ENCODE data around the gene RASSF3. TPM values are rescaled to one million over a fixed set of nuclear protein-coding genes. Genes with fewer than 3 reads are reported as not detected.

RASSF3 gene
- total and polyA plus RNA-seq, 2 experiments from 2014 or later, result 20.6 to 39.6 TPM

DNA sequence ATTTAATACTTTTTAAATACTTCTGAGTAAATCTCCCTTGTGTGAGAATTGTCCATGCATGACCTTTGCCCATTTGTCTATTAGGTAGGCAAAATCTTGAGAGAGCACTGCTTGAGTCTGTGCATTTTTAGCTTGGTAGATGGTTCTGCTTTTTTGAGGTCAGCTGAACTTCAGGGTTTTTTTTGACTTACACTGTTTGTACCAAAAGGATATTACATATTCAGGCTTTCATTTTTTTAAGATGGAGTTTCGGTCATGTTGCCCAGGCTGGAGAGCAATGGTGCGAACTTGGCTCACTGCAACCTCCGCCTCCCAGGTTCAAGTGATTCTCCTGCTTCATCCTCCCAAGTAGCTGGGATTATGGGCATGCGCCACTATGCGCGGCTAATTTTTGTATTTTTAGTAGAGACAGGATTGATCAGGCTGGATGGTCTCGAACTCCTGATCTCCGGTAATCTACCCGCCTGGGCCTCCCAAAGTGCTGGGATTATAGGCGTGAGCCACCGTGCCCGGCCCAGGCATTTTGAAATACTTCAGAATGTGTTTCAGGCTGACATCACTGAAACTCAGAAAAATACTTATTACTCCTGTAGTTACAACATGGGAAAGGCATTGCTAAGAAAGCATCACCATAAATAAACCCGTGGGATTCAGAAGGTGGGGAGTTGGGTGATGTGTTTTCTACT is 11.1 kb downstream of the RASSF3 start:
- Mint-ChIP-seq H3K4me1 (peaks cover 35% of the 10 kb centered on the region), H3K9me3 (no peaks in the 10 kb centered on the region), H3K27ac (no peak overlapping the region; the same call in 1 of the 2 replicates), H3K4me3 (no peak overlapping the region), H3K27me3 (ENCODE audit: insufficient read depth, low read depth, poor library complexity) (no peaks in the 10 kb centered on the region), H3K36me3 (ENCODE audit: low read depth) (peaks cover 6% of the 10 kb centered on the region; the same call in 1 of the 3 replicates)
- TF ChIP-seq STAT1 (IDR thresholded peaks at IDR 0.05; ENCODE audit: unreplicated experiment) (no peak), ZNF462 (CRISPR knock-in tag; IDR thresholded peaks at IDR 0.05) (no peak), REST (IDR thresholded peaks at IDR 0.05; ENCODE audit: unreplicated experiment) (no peak), CREB1 (CRISPR knock-in tag; IDR thresholded peaks at IDR 0.05; ENCODE audit: low read depth) (no peak), ZNF331 (CRISPR knock-in tag; IDR thresholded peaks at IDR 0.05; ENCODE audit: low read depth) (no peak), EZH2 (IDR thresholded peaks at IDR 0.05; ENCODE audit: low read depth, unreplicated experiment) (no peak), POLR2AphosphoS5 (IDR thresholded peaks at IDR 0.05; ENCODE audit: low read depth) (no peak), JUNB (IDR thresholded peaks at IDR 0.05; ENCODE audit: unreplicated experiment) (no peak), EZH2phosphoT487 (IDR thresholded peaks at IDR 0.05; ENCODE audit: unreplicated experiment) (no peak)
- TF ChIP-seq, protein P1, sequence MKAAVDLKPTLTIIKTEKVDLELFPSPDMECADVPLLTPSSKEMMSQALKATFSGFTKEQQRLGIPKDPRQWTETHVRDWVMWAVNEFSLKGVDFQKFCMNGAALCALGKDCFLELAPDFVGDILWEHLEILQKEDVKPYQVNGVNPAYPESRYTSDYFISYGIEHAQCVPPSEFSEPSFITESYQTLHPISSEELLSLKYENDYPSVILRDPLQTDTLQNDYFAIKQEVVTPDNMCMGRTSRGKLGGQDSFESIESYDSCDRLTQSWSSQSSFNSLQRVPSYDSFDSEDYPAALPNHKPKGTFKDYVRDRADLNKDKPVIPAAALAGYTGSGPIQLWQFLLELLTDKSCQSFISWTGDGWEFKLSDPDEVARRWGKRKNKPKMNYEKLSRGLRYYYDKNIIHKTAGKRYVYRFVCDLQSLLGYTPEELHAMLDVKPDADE (IDR thresholded peaks at IDR 0.05), result no peak
- H3F3A ChIP-seq (replicated peaks; ENCODE audit: low read depth), result no peaks in the 10 kb centered on the region
- ATAC-seq, result no peak
- H3K4me1 ChIP-seq (ENCODE audit: insufficient read depth), result peaks cover 27% of the 10 kb centered on the region
- H2AFZ ChIP-seq, result no peak overlapping the region
- peaks cover 100% of the 10 kb centered on the region for H3K79me2 ChIP-seq (replicated peaks; ENCODE audit: insufficient read depth)
- H3K27me3 ChIP-seq (ENCODE audit: insufficient read depth), result no peaks in the 10 kb centered on the region
- no peaks in the 10 kb centered on the region; the same call in 1 of the 2 replicates for H3K36me3 ChIP-seq (ENCODE audit: insufficient read depth)
- H3K4me2 ChIP-seq, result no peak overlapping the region
- peak overlapping the region; percentile 28; the same call in 1 of the 2 replicates for H3K27ac ChIP-seq (ENCODE audit: low read depth)
- H4K20me1 ChIP-seq (replicated peaks; ENCODE audit: insufficient read depth), result peaks cover 19% of the 10 kb centered on the region
- no peaks in the 10 kb centered on the region for H3K9me2 ChIP-seq (ENCODE audit: insufficient read depth)
- no peak for DNase-seq (ENCODE audit: low spot score)
- H3K4me3 ChIP-seq, result no peak overlapping the region
